CD4-positive, CD25-positive, alpha-beta regulatory T cell (primary cell): Measurements from ENCODE around the gene NUP188. TPM values are rescaled to one million over a fixed set of nuclear protein-coding genes. Genes with fewer than 3 reads are reported as not detected.

Experiments used
- ATAC-seq, 2 donors: fragments of 150-1000 bp; cut with Tn5 transposase; one replicate each; pipeline ENCODE4 v1.10.0; 2021; ENCODE audit warnings: low read depth in 2 of 2, moderate number of reproducible peaks in 2 of 2, moderate library complexity in 1 of 2
- DNase-seq, 3 donors: peaks; one replicate each; pipeline versions ENCODE4 v3.0.0 to v3.0.0-alpha.2; 2012 to 2022; ENCODE audit warnings: mixed read lengths in 1 of 3
- H3K27ac ChIP-seq: one replicate; pipeline ENCODE4 v1.7.0; 2013; ENCODE audit warnings: mild to moderate bottlenecking, low read length; ENCODE audit not compliant: insufficient read depth, poor library complexity, severe bottlenecking
- H3K27me3 ChIP-seq: one replicate; pipeline ENCODE4 v1.7.0; 2013; ENCODE audit warnings: low read length; ENCODE audit not compliant: control insufficient read depth, insufficient read depth
- H3K36me3 ChIP-seq: one replicate; pipeline ENCODE4 v1.7.0; 2013; ENCODE audit warnings: mild to moderate bottlenecking, low read length, moderate library complexity; ENCODE audit not compliant: control insufficient read depth, insufficient read depth
- H3K4me1 ChIP-seq: 2 replicates; pipeline ENCODE4 v1.7.0; 2013; ENCODE audit warnings: mild to moderate bottlenecking, low read length; ENCODE audit not compliant: insufficient read depth, control insufficient read depth, poor library complexity, severe bottlenecking
- H3K4me3 ChIP-seq: one replicate; pipeline ENCODE4 v1.7.0; 2013; ENCODE audit warnings: low read depth, mild to moderate bottlenecking, low read length, moderate library complexity
- H3K9me3 ChIP-seq, 2 experiments: 1 replicate in 1 of 2; 2 replicates in 1 of 2; pipeline ENCODE4 v1.7.0; 2013; ENCODE audit warnings: low read length in 2 of 2, mild to moderate bottlenecking in 1 of 2, moderate library complexity in 1 of 2; ENCODE audit not compliant: control insufficient read depth in 2 of 2
- H3K27ac Mint-ChIP-seq, 3 donors: one replicate each; pipeline ENCODE4 v1.8.0; 2020 to 2022; ENCODE audit warnings: mild to moderate bottlenecking in 3 of 3, mixed read lengths in 3 of 3, moderate library complexity in 2 of 3
- H3K27me3 Mint-ChIP-seq: one replicate; pipeline ENCODE4 v1.8.0; 2022; ENCODE audit warnings: mild to moderate bottlenecking, mixed read lengths
- H3K36me3 Mint-ChIP-seq: one replicate; pipeline ENCODE4 v1.8.0; 2020; ENCODE audit warnings: mixed read lengths
- H3K4me1 Mint-ChIP-seq, 4 donors: one replicate each; pipeline ENCODE4 v1.8.0; 2020 to 2022; ENCODE audit warnings: mixed read lengths in 4 of 4, mild to moderate bottlenecking in 1 of 4
- H3K4me3 Mint-ChIP-seq, 4 donors: one replicate each; pipeline ENCODE4 v1.8.0; 2020 to 2022; ENCODE audit warnings: mild to moderate bottlenecking in 4 of 4, mixed read lengths in 4 of 4, moderate library complexity in 3 of 4
- H3K9me3 Mint-ChIP-seq, 7 donors: one replicate each; pipeline ENCODE4 v1.8.0; 2020 to 2022; ENCODE audit warnings: mixed read lengths in 7 of 7, mild to moderate bottlenecking in 3 of 7, moderate library complexity in 2 of 7
- polyA plus RNA-seq, 4 donors: library from polyadenylated mRNA; unstranded; fragments of 300-500 nt; fragmentation: Illumina TruSeq; gene quantifications; one replicate each; pipeline ENCODE4 v1.2.3, GENCODE V29; 2021
- total RNA-seq: library from RNA; stranded (reverse); gene quantifications from one replicate; pipeline ENCODE4 v1.2.3, GENCODE V29; 2022

NUP188 gene
- total and polyA plus RNA-seq, 5 donors from 2014 or later = 20.8 to 74.3 (median 22.6) TPM

DNA sequence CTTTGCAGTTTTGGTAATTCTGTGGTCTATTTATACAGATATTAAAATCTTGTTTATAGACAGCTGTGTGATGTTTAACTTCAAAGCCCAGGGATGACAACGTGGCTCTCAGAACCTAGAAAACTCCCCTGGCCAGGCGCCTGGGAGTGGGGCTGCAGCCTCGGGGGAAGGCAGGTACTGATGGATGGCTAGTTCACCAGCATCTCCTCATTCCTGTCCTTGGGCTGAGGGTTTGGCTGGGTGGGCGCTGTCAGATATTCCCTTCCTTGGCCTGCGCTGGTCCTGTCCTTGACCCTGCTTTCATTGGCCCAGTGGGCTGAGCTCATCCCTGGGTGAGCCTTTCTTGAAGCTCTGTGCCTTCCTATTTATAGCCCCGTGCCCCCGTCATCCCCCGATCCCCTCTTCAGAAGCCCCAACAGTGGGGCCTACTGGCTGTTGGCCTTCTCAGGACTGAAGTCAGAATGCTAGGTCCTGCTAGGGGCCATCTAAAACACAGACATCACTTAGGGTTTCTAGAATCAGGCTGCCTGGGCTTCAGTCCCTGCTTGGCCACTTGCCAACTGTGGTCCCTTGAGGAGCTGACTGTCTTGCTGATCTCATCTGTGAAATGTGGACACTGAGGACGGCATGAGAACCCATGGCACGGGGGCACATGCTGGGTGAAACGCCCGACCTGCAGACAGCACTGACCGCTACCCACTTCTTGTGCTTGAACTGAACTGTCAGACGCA, 59.7 kb downstream of the NUP188 start:
- no peak overlapping the region for H3K27ac ChIP-seq
- H3K4me3 ChIP-seq = no peak overlapping the region
- H3K27ac Mint-ChIP-seq = no peak overlapping the region
- H3K36me3 ChIP-seq = peaks cover 46% of the 10 kb centered on the region
- ATAC-seq (no peak), DNase-seq (no peak)
- no peaks in the 10 kb centered on the region for H3K9me3 ChIP-seq
- no peaks in the 10 kb centered on the region for H3K4me1 ChIP-seq
- no peaks in the 10 kb centered on the region for H3K27me3 ChIP-seq
- H3K27me3 Mint-ChIP-seq = no peaks in the 10 kb centered on the region
- no peaks in the 10 kb centered on the region for H3K9me3 Mint-ChIP-seq
- no peak overlapping the region for H3K4me3 Mint-ChIP-seq
- H3K36me3 Mint-ChIP-seq = peaks cover 21% of the 10 kb centered on the region
- peaks cover 0 to 2% (median 0%) of the 10 kb centered on the region in 4 donors for H3K4me1 Mint-ChIP-seq

DNA sequence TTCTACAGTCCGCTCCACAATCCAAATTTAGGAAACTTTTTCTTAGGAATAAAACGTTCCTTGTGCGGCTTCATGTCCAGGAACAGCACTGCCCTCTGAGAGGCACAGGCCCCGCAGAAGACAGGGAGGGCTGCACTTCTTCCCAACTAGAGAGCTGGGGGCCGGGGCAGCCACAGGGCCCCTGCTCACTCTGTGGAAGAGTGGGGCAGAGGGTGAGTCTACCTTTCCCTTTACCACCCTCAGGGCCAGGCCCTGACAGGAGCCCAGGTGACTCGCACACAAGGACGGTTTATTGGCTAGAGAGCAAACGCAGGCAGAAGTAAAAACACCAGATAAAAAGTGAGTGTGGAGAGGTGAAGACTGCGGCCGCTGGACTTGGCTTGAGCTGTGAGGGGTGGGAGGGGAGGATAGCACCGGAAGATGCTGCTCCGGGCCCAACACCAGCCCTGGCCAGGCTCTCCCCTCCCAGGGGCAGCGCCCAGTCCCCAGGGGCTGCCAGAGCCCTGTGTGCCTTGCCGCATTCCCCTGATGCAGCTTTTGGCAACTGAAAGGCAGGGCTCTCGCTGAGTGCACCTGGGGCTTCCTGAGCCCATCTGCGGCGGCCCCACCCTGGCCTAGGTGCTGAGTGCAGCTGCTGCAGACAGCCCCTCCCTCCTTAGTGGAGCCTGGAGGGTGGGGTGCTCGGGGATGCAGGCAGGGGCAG, 60.4 kb downstream of the NUP188 start:
- no peak overlapping the region for H3K4me3 ChIP-seq
- no peak overlapping the region for H3K4me3 Mint-ChIP-seq
- H3K36me3 ChIP-seq = peaks cover 45% of the 10 kb centered on the region
- DNase-seq (no peak), ATAC-seq (no peak)
- H3K27me3 Mint-ChIP-seq = no peaks in the 10 kb centered on the region
- H3K9me3 Mint-ChIP-seq = no peaks in the 10 kb centered on the region
- no peaks in the 10 kb centered on the region for H3K9me3 ChIP-seq
- H3K27ac Mint-ChIP-seq = no peak overlapping the region
- H3K4me1 ChIP-seq = no peaks in the 10 kb centered on the region
- H3K36me3 Mint-ChIP-seq = peaks cover 18% of the 10 kb centered on the region
- H3K27me3 ChIP-seq = no peaks in the 10 kb centered on the region
- no peak overlapping the region for H3K27ac ChIP-seq
- peaks cover 0 to 2% (median 0%) of the 10 kb centered on the region in 4 donors for H3K4me1 Mint-ChIP-seq

DNA sequence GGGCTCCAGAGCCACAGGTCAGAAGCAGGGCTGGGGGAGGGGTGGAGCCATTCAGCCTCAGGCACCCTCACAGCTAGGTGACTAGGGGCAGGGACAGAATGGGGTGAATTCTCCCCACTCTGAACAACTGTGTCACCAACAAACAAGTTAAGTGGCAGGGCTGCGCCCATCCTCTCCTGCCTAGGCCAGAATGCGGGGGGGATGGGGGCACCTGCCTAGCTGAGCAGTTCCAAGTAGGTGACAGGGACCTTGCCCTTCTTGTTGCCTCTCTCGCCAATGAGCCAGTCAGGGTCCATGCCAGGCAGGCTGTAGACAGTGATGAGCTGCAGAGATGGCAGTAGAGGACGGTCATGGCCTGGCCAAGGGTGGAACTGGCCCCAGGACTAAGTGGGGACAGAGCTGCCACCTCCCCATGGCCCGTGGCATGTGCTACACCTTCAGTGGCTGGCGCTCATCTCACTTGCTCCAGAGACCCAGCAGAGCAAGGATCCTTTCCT, 61.0 kb downstream of the NUP188 start:
- H3K4me1 Mint-ChIP-seq = peaks cover 0 to 2% (median 0%) of the 10 kb centered on the region in 4 donors
- Histone ChIP-seq H3K27me3 (no peaks in the 10 kb centered on the region), H3K4me3 (no peak overlapping the region), H3K9me3 (no peaks in the 10 kb centered on the region), H3K4me1 (no peaks in the 10 kb centered on the region), H3K36me3 (peaks cover 44% of the 10 kb centered on the region), H3K27ac (no peak overlapping the region)
- H3K36me3 Mint-ChIP-seq = peaks cover 16% of the 10 kb centered on the region
- no peaks in the 10 kb centered on the region for H3K9me3 Mint-ChIP-seq
- H3K27me3 Mint-ChIP-seq = no peaks in the 10 kb centered on the region
- DNase-seq = no peak
- no peak overlapping the region for H3K27ac Mint-ChIP-seq
- no peak overlapping the region for H3K4me3 Mint-ChIP-seq
- ATAC-seq = no peak

DNA sequence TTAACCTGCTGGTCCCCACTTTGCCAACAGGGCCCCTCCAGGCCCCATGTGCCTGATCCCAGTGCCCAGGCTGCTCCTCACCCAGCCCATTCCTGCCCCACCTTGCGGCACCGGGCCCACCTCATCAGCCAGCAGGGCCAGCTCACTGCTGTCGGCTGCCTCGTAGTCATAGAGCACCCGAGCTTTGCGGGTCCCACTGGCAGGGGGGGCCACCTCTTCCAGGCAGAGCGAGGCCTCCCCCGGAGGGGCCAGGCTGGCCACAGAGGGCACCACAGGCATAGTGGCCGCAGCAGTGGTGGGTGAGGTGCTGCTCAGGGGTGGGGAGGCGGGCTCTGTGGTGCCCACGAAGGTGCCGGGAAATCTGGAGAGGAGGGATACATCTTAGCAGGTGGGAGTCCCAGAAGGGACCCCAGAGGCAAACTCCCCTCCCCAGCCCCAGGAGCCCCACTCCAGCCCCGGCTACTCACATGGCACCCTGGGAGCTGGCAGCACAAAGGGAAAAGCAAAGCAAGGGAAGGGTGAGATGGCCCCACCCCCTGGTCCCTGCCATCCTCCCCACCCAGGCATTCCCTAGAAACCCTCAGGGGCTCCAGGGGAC, 61.6 kb downstream of the NUP188 start:
- Mint-ChIP-seq H3K4me3 (no peak overlapping the region), H3K27me3 (no peaks in the 10 kb centered on the region), H3K4me1 (peaks cover 0 to 2% (median 0%) of the 10 kb centered on the region in 4 donors), H3K27ac (no peak overlapping the region), H3K9me3 (no peaks in the 10 kb centered on the region), H3K36me3 (peaks cover 16% of the 10 kb centered on the region)
- ATAC-seq = no peak
- H3K9me3 ChIP-seq = no peaks in the 10 kb centered on the region
- H3K4me1 ChIP-seq = no peaks in the 10 kb centered on the region
- no peak for DNase-seq
- no peak overlapping the region for H3K27ac ChIP-seq
- peaks cover 49% of the 10 kb centered on the region for H3K36me3 ChIP-seq
- H3K4me3 ChIP-seq = no peak overlapping the region
- no peaks in the 10 kb centered on the region for H3K27me3 ChIP-seq

DNA sequence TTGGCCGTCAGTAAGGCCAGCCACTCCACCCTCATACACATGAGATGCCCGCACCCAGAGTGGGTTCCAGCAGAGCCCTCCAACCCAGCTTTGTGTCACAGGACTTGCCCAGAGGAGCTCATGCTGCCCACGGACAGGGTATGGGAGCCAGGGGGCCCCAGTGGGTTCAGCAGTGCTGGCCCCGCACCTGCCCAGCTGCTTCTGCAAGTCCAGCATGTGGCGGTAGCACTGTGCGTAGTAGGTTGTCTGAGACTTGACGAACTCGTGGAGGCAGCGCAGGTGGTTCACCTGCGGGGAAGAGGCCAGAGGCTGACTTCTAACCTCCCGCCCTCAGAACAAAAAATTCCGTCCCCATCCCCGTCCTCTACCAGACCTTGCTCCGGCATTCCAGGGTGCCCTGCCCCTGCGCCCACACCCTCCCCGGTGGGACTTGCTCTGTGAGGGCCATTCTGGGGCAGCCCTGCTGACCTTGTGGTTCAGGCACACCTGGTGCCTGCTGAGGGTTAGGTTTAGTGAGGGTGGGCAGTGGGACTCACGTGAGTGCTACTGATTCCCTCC, 62.2 kb downstream of the NUP188 start:
- H3K9me3 ChIP-seq = no peaks in the 10 kb centered on the region

DNA sequence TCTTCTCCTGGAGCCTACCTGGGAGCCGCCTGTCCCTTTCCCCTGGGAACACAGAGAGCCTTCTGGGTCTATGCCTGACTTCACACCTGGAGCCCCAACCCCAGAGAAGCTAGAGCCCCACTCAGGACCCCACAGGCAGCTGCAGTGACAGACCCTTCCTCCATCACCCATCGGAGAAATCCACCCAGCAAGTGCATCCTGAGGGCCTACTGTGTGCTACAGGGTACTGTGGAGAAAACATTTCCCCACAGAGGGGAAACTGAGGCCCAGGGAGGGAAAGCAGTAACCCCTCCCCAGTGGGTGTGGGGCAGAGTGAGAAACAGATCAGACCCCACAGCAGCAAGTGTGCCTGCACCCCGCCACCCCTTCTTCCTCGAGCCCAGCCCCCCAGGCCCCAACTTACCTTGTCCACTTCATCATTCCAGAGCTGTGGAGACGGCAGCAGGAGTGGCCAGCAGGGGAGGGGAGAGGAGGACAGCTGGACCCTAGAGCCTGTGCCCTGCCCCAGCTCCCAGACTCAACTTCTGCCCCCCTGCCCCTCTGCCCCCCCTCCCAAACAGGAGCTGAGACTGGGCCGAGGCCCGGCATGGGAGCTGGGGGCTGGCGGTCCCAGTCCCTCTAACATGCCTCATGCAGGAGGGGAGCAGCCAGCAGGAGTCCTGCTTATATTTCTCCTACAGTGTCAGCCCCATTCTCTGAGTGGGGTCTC, 62.9 kb downstream of the NUP188 start:
- Mint-ChIP-seq H3K27ac (no peak overlapping the region), H3K36me3 (peaks cover 14% of the 10 kb centered on the region)
- no peak overlapping the region for H3K27ac ChIP-seq

More for the DNA sequence above, 62.2 kb downstream of the NUP188 start:
- no peaks in the 10 kb centered on the region for H3K9me3 Mint-ChIP-seq
- ATAC-seq (no peak), DNase-seq (no peak)
- no peaks in the 10 kb centered on the region for H3K4me1 ChIP-seq
- no peak overlapping the region for H3K27ac ChIP-seq
- peaks cover 53% of the 10 kb centered on the region for H3K36me3 ChIP-seq
- peaks cover 16% of the 10 kb centered on the region for H3K36me3 Mint-ChIP-seq
- no peaks in the 10 kb centered on the region for H3K27me3 Mint-ChIP-seq
- H3K4me3 Mint-ChIP-seq = no peak overlapping the region
- peaks cover 0 to 2% (median 0%) of the 10 kb centered on the region in 4 donors for H3K4me1 Mint-ChIP-seq
- H3K4me3 ChIP-seq = no peak overlapping the region
- H3K27ac Mint-ChIP-seq = no peak overlapping the region
- no peaks in the 10 kb centered on the region for H3K27me3 ChIP-seq

DNA sequence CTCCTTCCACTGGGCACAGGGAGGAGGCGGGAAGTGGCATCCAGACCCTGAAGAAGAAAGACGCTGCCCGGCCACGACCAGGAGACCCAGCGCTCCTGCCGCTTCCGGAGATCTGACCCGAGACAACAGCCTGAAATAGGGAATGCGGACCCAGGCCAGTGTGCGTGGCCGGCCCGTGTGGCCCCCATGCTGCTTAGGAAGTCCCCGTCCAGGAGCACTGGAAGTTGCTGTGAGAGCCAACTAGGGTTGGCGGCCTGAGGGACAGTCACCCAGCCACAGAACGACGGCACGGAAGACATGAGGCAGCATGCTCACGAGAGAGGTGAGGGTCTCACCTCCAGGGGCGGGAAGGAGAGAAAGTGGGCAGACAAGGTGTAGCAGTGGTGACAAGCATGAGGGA, 63.7 kb downstream of the NUP188 start:
- Mint-ChIP-seq H3K4me1 (peaks cover 0 to 2% (median 0%) of the 10 kb centered on the region in 4 donors), H3K27ac (no peak overlapping the region), H3K9me3 (no peaks in the 10 kb centered on the region), H3K27me3 (no peaks in the 10 kb centered on the region), H3K4me3 (no peak overlapping the region), H3K36me3 (peaks cover 11% of the 10 kb centered on the region)
- Histone ChIP-seq H3K4me3 (no peak overlapping the region), H3K27ac (no peak overlapping the region), H3K36me3 (peaks cover 47% of the 10 kb centered on the region), H3K9me3 (no peaks in the 10 kb centered on the region), H3K4me1 (no peaks in the 10 kb centered on the region), H3K27me3 (no peaks in the 10 kb centered on the region)
- no peak for DNase-seq
- no peak for ATAC-seq

More for the DNA sequence above, 62.9 kb downstream of the NUP188 start:
- Histone ChIP-seq H3K27me3 (no peaks in the 10 kb centered on the region), H3K4me3 (no peak overlapping the region), H3K9me3 (no peaks in the 10 kb centered on the region), H3K36me3 (peaks cover 53% of the 10 kb centered on the region), H3K4me1 (no peaks in the 10 kb centered on the region)
- Mint-ChIP-seq H3K27me3 (no peaks in the 10 kb centered on the region), H3K9me3 (no peaks in the 10 kb centered on the region), H3K4me3 (no peak overlapping the region), H3K4me1 (peaks cover 0 to 2% (median 0%) of the 10 kb centered on the region in 4 donors)
- ATAC-seq (no peak), DNase-seq (no peak)
